ENCODE data around the gene PIGZ.

PIGZ gene

DNA sequence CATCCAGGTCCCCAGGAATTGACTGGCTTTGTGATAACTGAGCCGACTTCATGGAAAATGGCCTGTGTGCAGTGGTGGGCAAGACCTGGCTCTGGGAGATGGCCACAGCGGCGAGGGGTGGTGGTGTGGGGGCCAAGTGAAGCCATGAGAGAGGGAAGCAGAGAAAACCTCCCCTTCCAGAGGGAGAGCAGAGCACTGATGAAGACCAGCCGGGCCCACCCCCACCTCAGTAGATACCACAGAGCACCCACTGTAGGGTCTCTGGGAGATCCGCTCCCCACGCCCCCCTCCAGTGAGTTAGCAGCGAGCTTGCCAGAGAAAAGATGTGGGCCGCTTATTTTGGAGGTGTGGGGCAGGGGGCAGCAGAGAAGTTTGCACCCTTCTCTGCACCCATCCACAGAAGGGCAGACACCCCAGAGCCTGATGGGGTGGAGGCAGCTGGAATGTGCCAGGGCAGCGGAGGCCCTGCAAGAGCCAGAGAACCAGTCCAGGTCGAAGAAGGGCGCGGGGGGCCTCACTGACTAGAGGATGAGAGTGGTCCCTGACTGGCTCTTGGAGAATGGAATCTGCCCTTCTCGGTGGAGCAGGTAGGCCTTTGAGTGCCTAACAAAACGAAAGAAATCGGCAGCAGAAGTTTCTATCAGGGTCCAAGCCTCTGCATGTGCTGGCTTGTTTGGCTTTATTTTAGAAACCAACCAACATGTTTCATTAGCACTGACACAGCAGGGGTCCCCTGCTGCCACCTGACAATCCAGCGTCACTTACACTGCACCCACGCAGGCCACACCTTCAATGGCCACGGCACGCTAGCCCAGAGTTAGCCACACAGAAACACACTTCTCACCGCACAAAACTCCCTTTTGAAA lies 32.7 kb upstream of the PIGZ start:
- no peak overlapping the region for H3K4me3 ChIP-seq (ENCODE audit: control insufficient read depth, low read depth, low read length)
- TF ChIP-seq, protein P1, sequence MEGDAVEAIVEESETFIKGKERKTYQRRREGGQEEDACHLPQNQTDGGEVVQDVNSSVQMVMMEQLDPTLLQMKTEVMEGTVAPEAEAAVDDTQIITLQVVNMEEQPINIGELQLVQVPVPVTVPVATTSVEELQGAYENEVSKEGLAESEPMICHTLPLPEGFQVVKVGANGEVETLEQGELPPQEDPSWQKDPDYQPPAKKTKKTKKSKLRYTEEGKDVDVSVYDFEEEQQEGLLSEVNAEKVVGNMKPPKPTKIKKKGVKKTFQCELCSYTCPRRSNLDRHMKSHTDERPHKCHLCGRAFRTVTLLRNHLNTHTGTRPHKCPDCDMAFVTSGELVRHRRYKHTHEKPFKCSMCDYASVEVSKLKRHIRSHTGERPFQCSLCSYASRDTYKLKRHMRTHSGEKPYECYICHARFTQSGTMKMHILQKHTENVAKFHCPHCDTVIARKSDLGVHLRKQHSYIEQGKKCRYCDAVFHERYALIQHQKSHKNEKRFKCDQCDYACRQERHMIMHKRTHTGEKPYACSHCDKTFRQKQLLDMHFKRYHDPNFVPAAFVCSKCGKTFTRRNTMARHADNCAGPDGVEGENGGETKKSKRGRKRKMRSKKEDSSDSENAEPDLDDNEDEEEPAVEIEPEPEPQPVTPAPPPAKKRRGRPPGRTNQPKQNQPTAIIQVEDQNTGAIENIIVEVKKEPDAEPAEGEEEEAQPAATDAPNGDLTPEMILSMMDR (conservative IDR thresholded peaks at IDR 0.05; ENCODE audit: control insufficient read depth, insufficient read depth, low read depth, low read length) = no peak
- DNase-seq (ENCODE audit: low read depth) = no peak

- DNase-seq (ENCODE audit: low read depth) = peak; percentile 19
- H3K4me3 ChIP-seq (ENCODE audit: control insufficient read depth, low read depth, low read length) = no peak overlapping the region
- TF ChIP-seq, protein P1 (conservative IDR thresholded peaks at IDR 0.05; ENCODE audit: control insufficient read depth, insufficient read depth, low read depth, low read length) = no peak
Observed at GRCh38 chr3:197000211-197000610, 31.6 kb upstream of the PIGZ start.

- DNase-seq (ENCODE audit: low read depth) = no peak
- TF ChIP-seq, protein P1 (conservative IDR thresholded peaks at IDR 0.05; ENCODE audit: control insufficient read depth, insufficient read depth, low read depth, low read length) = no peak
- no peak overlapping the region for H3K4me3 ChIP-seq (ENCODE audit: control insufficient read depth, low read depth, low read length)
Observed at GRCh38 chr3:196998966-196999760, 30.5 kb upstream of the PIGZ start.

DNA sequence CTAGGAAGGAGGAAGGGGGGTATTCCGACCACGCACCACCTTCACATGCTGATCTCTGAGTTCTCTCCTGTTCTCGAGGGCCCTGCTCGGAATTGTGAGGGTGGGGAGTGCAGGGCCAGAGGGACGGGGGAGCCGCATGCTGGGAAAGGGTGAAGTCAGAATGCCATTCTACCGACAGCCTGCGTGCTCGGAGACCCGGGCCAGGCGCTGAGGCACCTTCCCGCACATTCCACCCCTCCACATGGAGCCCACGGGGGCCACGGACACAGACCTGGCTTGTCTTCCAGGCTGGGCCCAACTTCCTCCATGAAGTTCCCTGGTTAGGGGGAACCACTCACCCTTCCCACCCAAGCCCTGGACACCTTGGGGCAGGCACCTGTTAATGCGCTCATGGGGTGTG lies 28.7 kb upstream of the PIGZ start:
- TF ChIP-seq, protein P1 (conservative IDR thresholded peaks at IDR 0.05; ENCODE audit: control insufficient read depth, insufficient read depth, low read depth, low read length) = no peak

DNA sequence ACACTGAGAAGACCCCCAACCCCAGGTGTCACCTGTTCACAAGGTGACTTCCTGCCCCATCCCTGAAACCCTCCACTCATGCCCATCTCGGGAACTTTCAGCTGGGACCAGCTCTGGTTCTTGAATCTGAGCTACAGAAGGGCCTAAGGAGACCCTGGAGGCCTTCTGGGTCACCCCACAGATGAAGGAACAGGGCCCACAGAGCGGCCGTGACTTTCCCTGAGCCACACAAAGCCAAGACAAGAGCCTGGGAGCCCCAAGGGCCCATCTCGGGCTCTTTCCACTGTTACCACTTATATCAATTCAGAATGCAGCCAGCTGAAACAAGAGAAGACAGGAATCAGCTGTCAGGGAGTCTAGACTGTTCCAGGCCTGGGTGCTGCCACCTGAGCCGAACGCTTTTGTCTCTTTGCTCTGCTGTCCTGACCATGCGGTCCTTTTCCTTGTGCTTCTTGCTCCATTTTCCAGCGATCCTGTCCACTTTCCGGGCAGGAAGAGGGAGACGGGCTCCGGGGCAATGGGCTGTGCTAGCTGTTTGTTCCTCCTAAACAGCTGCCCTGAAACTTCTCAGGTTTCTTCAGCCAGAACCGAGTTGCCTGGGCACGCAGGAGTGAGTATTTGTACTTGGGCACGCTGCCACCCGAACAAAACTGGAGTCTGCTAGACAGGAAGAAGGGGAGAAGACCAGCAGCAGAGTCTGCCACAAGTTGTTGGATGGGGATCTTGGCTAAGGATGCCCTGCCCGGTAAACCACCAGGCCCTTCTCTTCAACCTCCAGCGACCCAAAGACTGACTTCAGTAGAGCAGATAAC lies 28.0 kb upstream of the PIGZ start:
- no peak for DNase-seq (ENCODE audit: low read depth)
- H3K4me3 ChIP-seq (ENCODE audit: control insufficient read depth, low read depth, low read length) = no peak overlapping the region
- TF ChIP-seq, protein P1 (conservative IDR thresholded peaks at IDR 0.05; ENCODE audit: control insufficient read depth, insufficient read depth, low read depth, low read length) = no peak

More for the DNA sequence above, 28.7 kb upstream of the PIGZ start:
- no peak overlapping the region for H3K4me3 ChIP-seq (ENCODE audit: control insufficient read depth, low read depth, low read length)
- DNase-seq (ENCODE audit: low read depth) = no peak

DNA sequence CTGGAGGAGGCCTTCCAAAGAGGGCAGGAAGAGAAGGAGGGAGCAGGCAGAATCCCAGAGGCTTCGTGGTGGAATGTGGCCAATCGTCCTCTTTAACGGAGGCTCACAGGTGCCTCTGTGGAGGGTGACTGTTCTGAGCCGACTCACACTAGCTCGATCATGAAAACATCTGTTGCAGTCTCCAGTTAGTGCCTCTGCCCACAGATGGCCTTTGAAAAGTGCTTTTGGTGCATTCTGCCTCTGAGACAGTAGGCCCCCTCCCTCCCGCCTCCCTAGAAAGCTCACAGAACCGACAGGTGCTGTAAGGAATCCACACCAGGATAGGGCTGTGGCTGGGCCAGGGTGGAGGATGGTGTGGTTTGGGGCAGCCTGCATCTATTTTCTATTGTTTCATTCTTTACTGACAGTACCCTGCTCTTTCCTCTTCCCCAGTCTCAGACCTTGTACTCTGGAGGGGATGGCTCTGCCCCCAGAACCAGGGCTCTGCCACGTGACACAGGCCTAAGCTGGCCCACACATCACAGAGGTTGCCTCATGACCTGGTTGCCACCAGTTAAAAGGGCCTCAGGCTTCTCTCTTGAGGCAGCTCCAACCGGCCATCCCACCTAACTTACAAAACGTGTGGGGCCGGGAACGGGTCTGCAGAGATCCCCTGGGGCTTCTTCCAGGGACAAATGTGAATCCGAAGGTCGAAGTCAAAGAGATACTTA lies 27.2 kb upstream of the PIGZ start:
- H3K4me3 ChIP-seq (ENCODE audit: control insufficient read depth, low read depth, low read length) = no peak overlapping the region
- TF ChIP-seq, protein P1 (conservative IDR thresholded peaks at IDR 0.05; ENCODE audit: control insufficient read depth, insufficient read depth, low read depth, low read length) = no peak
- no peak for DNase-seq (ENCODE audit: low read depth)
